Neural cell (in vitro differentiated cells): Measurements from ENCODE around the gene HPSE2. TPM values are rescaled to one million over a fixed set of nuclear protein-coding genes. Genes with fewer than 3 reads are reported as not detected.

Experiments
- H2AFZ ChIP-seq: fragments of 200-600, 300-800 bp; sonication (generic), shearing (Covaris generic); 2 replicates; pipeline ENCODE4 v1.6.0; 2014; ENCODE audit warnings: low read depth, mild to moderate bottlenecking, antibody characterized with exemption, low read length, moderate library complexity
- H3F3A ChIP-seq: fragments of 200-600 bp; shearing (Covaris generic); 2 replicates; pipeline ENCODE4 v1.6.1; 2016; ENCODE audit warnings: mild to moderate bottlenecking, moderate library complexity, mixed read lengths, antibody characterized with exemption, low read length; ENCODE audit not compliant: insufficient read depth, poor library complexity, severe bottlenecking
- H3K27ac ChIP-seq: fragments of 200-600, 300-800 bp; sonication (generic), shearing (Covaris generic); 2 replicates; pipeline ENCODE4 v1.5.1; 2014; ENCODE audit warnings: mild to moderate bottlenecking, low read length, moderate library complexity
- H3K27me3 ChIP-seq: fragments of 300-800, 200-600 bp; sonication (generic), shearing (Covaris generic); 2 replicates; pipeline ENCODE4 v1.6.0; 2014; ENCODE audit warnings: mild to moderate bottlenecking, low read depth, low read length, moderate library complexity; ENCODE audit not compliant: insufficient read depth
- H3K36me3 ChIP-seq: fragments of 300-800, 200-600 bp; sonication (generic), shearing (Covaris generic); 2 replicates; pipeline ENCODE4 v1.5.1; 2014; ENCODE audit warnings: mild to moderate bottlenecking, antibody characterized with exemption, low read length, moderate library complexity; ENCODE audit not compliant: insufficient read depth
- H3K4me2 ChIP-seq: fragments of 300-800, 200-600 bp; sonication (generic), shearing (Covaris generic); 2 replicates; pipeline ENCODE4 v1.6.0; 2014; ENCODE audit warnings: mild to moderate bottlenecking, low read length
- H3K4me3 ChIP-seq: fragments of 300-800, 200-600 bp; sonication (generic), shearing (Covaris generic); 2 replicates; pipeline ENCODE4 v1.5.1; 2014; ENCODE audit warnings: mild to moderate bottlenecking, low read length, moderate library complexity
- H3K79me2 ChIP-seq: fragments of 200-600 bp; shearing (Covaris generic); replicated peaks from 2 replicates; pipeline ENCODE4 v1.6.0; 2014; ENCODE audit warnings: mild to moderate bottlenecking, low read length, moderate library complexity; ENCODE audit not compliant: insufficient read depth
- H3K9ac ChIP-seq: fragments of 300-800, 200-600 bp; sonication (generic), shearing (Covaris generic); 2 replicates; pipeline ENCODE4 v1.6.1; 2016; ENCODE audit warnings: mild to moderate bottlenecking, low read length, mixed read lengths
- H3K9me2 ChIP-seq: fragments of 200-600 bp; shearing (Covaris generic); 2 replicates; pipeline ENCODE4 v1.6.1; 2016; ENCODE audit warnings: mild to moderate bottlenecking, low read length, mixed read lengths; ENCODE audit not compliant: insufficient read depth
- H3K9me3 ChIP-seq: fragments of 200-600, 300-800 bp; sonication (generic), shearing (Covaris generic); 2 replicates; pipeline ENCODE4 v1.6.1; 2016; ENCODE audit warnings: mild to moderate bottlenecking, mixed run types, low read length, moderate library complexity, mixed read lengths
- H4K20me1 ChIP-seq: fragments of 200-600 bp; shearing (Covaris generic); 2 replicates; pipeline ENCODE4 v1.6.1; 2016; ENCODE audit warnings: mild to moderate bottlenecking, mixed run types; ENCODE audit not compliant: insufficient read depth
- CTCF ChIP-seq: fragments of 450-650 bp; IDR thresholded peaks from 2 replicates; pipeline ENCODE4 v1.5.1; 2014; ENCODE audit warnings: antibody characterized with exemption, mild to moderate bottlenecking, moderate library complexity; ENCODE audit not compliant: poor library complexity, severe bottlenecking
- EP300 ChIP-seq: fragments of 450-650 bp; conservative IDR thresholded peaks from 2 replicates; pipeline ENCODE4 v1.6.1; 2014; ENCODE audit warnings: antibody characterized with exemption, mild to moderate bottlenecking, moderate library complexity; ENCODE audit not compliant: poor library complexity, severe bottlenecking
- EZH2 ChIP-seq: fragments of 200-600, 300-800 bp; shearing (Covaris generic), sonication (generic); IDR thresholded peaks from 2 replicates; pipeline ENCODE4 v1.6.1; 2014; ENCODE audit warnings: antibody characterized with exemption, low read length, borderline replicate concordance, mild to moderate bottlenecking; ENCODE audit not compliant: insufficient read depth, poor library complexity, severe bottlenecking
- MXI1 ChIP-seq: fragments of 450-650 bp; conservative IDR thresholded peaks from 2 replicates; pipeline ENCODE4 v1.6.1; 2014; ENCODE audit warnings: antibody characterized with exemption, mild to moderate bottlenecking; ENCODE audit not compliant: poor library complexity, severe bottlenecking
- POLR2AphosphoS5 ChIP-seq: IDR thresholded peaks from 2 replicates; pipeline ENCODE4 v1.6.1; 2012
- RAD21 ChIP-seq: fragments of 450-650 bp; conservative IDR thresholded peaks from 2 replicates; pipeline ENCODE4 v1.6.1; 2014; ENCODE audit warnings: antibody characterized with exemption, mild to moderate bottlenecking, moderate library complexity
- REST ChIP-seq: IDR thresholded peaks from 2 replicates; pipeline ENCODE4 v1.6.1; 2012; ENCODE audit warnings: borderline replicate concordance
- SMC3 ChIP-seq: fragments of 450-650 bp; conservative IDR thresholded peaks from 2 replicates; pipeline ENCODE4 v1.6.1; 2014; ENCODE audit warnings: antibody characterized with exemption, mild to moderate bottlenecking, moderate library complexity; ENCODE audit not compliant: poor library complexity
- TAF1 ChIP-seq: IDR thresholded peaks from 2 replicates; pipeline ENCODE4 v1.6.1; 2012; ENCODE audit warnings: low read depth
- polyA plus RNA-seq: library from polyadenylated mRNA; depleted of rRNA; stranded (reverse); fragments of >200 nt; gene quantifications from 2 replicates; pipeline ENCODE4 v1.2.3, GENCODE V29; 2014

Gene HPSE2
- polyA plus RNA-seq, 1 donor from 2014 or later: not detected

GRCh38 chr10:99233000-99233688, 2.5 kb downstream of the HPSE2 start:
- TF ChIP-seq TAF1: no peak
- TF ChIP-seq MXI1: no peak
- no peak for TF ChIP-seq EZH2
- TF ChIP-seq RAD21: no peak
- TF ChIP-seq SMC3: no peak
- TF ChIP-seq POLR2AphosphoS5: no peak
- no peak for TF ChIP-seq REST
- TF ChIP-seq CTCF: no peak
- no peak for TF ChIP-seq EP300
- peaks cover 65% of the 10 kb centered on the region for H3K27me3 ChIP-seq
- no peaks in the 10 kb centered on the region for H4K20me1 ChIP-seq
- no peak overlapping the region for H3K4me2 ChIP-seq
- no peaks in the 10 kb centered on the region for H3K36me3 ChIP-seq
- H3K9ac ChIP-seq: no peak overlapping the region
- no peaks in the 10 kb centered on the region for H3K9me3 ChIP-seq
- H3K4me3 ChIP-seq: peak overlapping the region; percentile 60
- H3F3A ChIP-seq: no peaks in the 10 kb centered on the region
- H2AFZ ChIP-seq: no peak overlapping the region
- H3K79me2 ChIP-seq: no peaks in the 10 kb centered on the region
- H3K27ac ChIP-seq: no peak overlapping the region
- H3K9me2 ChIP-seq: no peaks in the 10 kb centered on the region

- Histone ChIP-seq H3K36me3 (no peaks in the 10 kb centered on the region), H4K20me1 (no peaks in the 10 kb centered on the region), H3K27me3 (peaks cover 65% of the 10 kb centered on the region), H3F3A (no peaks in the 10 kb centered on the region), H3K9me3 (no peaks in the 10 kb centered on the region), H3K9me2 (no peaks in the 10 kb centered on the region), H3K27ac (no peak overlapping the region), H3K4me3 (peak overlapping the region; percentile 58), H2AFZ (no peak overlapping the region), H3K4me2 (no peak overlapping the region), H3K9ac (no peak overlapping the region), H3K79me2 (no peaks in the 10 kb centered on the region)
- TF ChIP-seq CTCF: no peak
- no peak for TF ChIP-seq EP300
- no peak for TF ChIP-seq EZH2
- no peak for TF ChIP-seq MXI1
- TF ChIP-seq POLR2AphosphoS5: no peak
- no peak for TF ChIP-seq TAF1
- TF ChIP-seq REST: no peak
- no peak for TF ChIP-seq SMC3
- TF ChIP-seq RAD21: no peak
These were observed 3.2 kb downstream of the HPSE2 start for GRCh38 chr10:99232360-99232999.
